Fibroblast of peridontal ligament (primary cell): Measurements from ENCODE around the gene ANO10.

Experiments used
- DNase-seq: peaks from one replicate; pipeline ENCODE4 v3.0.0-alpha.2; 2010; ENCODE audit errors: extremely low read depth

ANO10 gene

DNA sequence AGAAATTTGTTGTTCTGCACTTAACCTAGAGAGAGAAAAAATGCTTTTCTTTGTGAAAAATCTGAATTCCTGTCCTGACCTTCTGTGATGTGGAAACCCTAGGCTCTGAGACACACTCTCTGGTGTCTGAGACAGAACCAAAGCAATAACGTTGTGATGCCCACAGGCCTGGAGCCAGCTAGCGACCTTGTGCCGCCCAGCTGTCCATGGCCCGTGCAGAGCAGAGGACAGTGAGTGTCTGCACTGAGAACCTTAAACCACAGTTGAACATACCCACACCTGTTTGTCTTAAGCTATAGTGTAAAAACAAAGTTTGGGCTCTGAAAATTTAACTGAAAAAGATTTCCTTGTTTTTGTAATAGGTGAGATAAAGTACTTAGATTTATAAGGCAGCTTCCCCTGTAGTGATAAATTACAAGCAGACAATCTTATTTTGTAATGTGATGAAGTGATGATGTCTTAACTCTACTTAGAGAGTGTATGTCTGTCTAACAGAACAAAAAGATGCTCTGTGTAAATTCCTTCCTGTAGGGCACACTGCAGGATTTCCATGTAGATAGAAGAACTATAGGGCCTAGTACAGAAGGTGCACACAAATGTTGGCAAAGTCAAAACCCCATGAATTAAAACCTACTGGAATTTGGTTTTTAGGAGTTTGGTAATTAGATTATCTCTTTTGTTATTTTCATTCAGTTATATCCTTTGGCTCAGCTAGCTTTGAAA, 272.8 kb downstream of the ANO10 start:
- no peak for DNase-seq

DNA sequence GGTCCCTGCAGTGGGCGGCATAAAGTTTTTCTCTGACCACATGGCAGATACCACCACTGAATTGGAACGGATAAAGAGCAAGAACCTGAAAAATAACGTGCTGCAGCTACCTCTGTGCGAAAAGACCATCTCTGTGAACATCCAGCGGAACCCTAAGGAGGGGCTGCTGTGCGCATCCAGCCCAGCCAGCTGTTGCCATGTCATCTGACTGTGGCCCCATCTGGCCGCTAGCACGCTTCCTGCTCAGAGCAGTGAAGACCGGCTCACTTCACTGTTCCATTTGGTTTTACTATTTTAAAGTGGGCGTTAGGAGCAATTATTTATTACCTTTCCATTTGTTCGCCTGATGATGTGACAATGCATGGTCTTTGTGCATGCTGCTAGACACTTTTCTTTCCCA, 273.5 kb downstream of the ANO10 start:
- no peak for DNase-seq

DNA sequence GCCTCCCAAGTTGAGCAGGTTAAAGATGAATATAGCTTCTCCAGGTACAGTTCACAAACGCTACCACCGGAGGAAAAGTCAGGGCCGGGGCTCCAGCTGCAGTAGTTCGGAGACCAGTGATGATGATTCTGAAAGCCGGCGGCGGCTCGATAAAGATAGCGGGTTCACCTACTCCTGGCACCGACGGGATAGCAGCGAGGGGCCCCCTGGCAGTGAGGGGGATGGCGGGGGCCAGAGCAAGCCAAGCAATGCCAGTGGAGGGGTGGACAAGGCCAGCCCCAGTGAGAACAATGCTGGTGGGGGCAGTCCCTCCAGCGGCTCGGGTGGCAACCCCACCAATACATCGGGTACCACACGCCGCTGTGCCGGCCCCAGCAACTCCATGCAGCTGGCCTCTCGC, 274.0 kb downstream of the ANO10 start:
- DNase-seq = no peak

DNA sequence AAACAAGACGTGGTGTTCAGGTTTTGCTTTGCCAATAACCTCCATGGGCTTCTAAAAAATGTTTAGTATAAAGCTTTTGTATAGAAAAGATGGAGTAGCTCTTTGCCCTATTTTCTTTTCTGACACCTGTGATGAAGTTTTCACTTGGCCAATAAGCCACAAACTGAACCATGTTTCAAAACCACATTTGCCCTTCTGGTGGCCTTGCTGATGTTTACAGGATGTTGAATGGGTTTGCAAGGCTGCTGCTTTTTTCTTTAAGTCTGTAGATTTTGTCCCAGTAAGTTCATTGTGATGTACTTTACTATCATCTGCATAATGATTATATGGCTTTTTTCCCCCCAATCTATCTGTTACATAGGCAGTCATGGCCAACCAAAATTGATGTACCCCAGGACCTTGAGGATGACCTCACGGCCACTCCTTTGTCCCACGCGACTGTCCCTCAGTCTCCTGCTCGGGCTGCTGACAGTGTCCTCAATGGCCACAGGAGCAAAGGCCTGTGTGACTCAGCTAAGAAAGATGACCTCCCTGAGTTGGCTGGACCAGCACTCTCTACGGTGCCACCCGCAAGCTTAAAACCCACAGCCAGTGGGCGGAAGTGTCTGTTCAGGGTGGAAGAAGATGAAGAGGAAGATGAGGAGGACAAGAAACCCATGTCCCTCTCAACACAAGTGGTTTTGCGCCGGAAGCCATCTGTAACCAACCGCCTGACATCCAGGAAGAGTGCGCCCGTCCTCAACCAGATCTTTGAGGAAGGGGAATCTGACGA, 274.6 kb downstream of the ANO10 start:
- no peak for DNase-seq

DNA sequence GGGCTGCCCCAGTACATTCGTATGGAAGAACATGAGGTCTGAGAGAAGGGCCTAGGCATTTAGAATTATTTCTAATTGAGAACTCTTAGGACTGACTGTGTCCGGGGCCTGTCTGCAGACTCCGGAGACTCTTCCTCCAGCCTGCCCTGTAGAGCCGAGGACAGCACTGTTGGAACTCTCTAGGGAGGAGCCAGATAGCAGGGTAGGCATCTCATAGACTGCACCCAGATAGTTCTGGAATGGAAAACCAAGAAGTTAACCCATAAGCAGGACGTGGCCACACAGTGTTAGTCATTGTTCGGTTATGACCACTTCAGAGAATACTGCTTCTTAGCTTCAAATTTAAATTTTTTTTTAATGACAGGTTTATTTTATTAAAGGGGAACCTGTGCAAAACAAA, 275.9 kb downstream of the ANO10 start:
- peak; percentile 29 for DNase-seq

DNA sequence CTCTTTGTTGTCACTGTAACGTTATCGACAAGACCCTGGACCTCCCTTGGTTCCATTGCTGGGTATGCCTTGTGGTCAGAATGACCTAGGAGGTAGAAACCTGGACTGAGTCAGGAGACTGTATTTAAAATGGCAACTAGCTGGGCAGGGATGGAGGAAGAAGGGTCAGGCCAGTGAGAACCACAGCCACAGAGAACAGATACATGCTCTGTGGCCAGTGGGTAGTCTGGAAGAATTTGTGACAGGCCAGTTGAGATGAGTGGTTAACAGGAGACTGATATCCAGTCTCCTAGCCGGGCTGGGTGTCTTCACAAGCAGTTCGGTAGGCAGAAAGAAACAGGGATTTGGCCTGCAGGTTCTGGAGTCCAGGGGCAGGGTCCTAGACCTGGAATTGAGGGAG, 276.6 kb downstream of the ANO10 start:
- DNase-seq = no peak

DNA sequence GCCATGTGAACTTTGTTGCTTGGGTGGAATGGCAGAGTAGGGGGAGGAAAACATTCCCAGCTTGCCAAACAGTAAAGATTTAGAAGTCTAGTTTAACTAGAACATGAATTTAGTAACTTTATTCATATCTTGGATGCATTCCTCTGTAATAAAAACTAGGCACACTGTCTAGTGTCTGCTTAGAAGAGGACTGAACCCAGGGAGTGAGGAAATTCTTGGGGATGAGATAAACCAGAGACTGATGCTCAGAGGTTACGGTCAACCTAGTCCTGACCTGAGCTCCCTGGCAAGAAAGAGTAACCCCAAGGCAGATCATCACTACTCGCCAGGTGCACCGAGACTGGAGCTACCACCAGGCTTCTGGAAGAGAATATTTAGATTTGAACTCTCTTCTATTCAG, 277.3 kb downstream of the ANO10 start:
- no peak for DNase-seq

DNA sequence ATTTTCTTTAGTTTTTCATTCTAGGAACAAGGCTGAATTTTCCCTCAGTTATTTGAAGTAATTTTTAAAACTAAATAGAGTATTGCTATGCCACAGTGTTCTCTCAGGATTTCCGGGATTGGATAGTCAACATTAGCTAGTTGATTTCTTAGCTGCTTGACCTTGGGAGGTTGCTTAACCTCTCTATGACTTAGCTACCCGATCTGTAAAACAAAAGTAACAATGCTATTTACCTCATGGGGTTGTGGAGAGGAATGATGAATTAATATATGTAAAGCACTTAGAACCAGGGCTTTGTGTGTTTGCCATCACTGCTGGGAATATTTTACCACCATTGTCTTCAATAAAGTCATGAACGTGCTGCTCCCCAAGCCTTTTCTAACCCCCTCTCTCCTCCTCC, 278.0 kb downstream of the ANO10 start:
- DNase-seq = no peak

DNA sequence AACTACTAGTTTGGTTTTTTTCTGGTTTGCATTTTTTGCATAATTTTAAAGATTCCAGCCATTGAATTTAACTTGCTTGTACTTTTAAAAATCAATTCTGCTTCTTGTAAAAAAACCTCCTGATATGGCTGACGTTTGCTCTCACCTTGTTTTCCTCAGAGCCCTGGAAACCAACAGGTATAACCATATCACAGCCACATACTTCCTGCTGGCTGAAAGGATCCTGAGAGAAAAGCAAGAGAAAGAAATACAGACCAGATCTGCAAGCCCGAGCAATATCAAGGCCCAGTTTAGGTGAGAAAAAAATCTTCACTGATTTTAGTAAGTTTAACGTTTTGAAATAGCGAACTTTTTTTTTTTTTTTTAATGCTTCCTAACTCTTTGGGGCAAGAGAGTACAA, 278.6 kb downstream of the ANO10 start:
- DNase-seq = no peak

DNA sequence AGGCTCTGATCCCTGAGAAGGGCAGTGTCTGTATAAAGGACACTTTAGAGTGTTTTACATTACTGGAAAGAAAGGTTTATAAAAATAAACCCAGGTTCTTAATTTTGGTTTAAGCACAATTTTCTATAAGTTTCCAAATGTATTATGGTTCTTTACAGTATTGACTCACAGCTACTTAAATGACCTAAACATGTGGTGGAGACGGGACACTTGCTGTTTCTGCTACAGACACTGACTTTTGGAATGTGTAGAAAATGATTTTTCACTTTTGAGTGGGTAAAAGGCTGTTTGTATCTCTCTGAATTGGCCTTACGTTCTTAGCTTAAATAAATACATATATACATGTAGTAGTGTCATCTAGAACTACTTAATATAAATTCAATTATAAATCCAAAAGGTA, 280.0 kb downstream of the ANO10 start:
- no peak for DNase-seq

DNA sequence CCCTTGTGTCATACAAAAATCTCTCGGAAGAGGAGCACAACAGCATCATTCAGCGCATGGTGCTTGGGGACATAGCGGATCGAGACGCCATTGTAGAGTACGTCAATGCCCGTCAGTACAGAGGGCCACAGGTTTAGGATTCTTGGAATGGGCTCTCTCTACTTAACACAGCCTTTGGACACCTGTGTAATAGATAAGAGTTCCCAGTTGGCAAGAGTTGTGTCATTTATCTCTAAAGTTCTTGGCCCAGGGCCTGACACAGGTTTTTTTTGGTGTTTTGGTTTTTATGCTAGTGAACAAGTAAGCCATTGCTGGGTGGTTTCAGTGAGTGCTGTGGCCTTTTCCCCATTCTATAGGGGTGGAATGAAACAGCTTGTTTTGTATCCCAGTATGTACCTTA, 281.4 kb downstream of the ANO10 start:
- DNase-seq = no peak

DNA sequence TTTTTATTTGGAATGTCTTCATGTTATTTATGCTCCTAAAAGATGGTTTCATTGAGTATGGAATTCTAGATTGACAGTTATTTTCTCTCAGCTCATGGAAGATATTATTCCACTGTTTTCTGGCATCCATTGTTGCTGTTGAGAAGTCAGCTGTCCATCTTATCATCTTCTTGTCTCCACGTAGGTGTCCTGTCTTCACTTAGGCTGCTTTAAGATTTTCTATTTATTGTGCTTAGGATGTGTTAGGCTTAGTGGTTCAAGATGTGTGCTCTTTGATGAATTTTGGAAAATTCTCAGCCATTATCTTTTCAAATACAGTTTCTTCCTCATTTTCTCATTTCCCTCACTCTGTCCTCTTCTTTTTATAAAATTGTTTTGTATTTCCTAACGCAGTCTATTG, 283.5 kb downstream of the ANO10 start:
- DNase-seq = peak; percentile 21

DNA sequence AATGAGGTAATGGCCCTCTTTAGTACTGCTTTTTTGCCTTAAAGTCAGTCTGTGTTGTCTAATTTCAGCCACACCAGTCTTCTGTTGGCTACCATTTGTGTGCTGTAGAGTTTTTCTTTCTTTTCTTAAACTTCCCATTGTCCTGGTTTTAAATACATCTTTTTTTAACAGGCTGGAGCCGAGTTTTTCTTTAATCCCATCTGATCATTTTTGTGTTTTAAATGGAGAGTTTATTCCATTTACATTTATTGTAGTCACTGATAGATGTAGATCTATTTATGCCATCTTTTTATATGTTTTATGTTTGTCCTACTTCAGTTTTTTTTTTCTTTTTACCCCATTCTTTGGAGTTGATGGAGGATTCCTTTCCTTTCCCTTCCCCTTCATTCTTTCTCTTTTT, 286.0 kb downstream of the ANO10 start:
- no peak for DNase-seq

DNA sequence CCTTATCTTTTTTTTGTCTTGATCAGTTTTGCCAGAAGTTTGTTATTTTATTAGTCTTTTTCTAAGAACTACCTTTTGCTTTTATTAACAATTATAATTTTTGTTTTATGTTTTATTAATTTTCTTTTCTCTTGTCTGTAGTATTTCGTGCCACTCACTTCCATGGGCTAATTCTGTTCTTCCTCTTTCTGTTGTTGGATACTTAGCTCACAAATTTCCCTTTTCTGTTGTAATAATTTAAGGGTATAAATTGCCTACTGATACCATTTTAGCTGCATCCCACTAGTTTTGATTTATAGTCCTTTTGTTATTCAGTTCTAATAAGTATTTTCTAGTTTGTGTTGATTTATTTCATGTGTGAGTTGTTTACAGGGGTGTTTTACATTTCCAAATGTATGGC, 286.8 kb downstream of the ANO10 start:
- no peak for DNase-seq

DNA sequence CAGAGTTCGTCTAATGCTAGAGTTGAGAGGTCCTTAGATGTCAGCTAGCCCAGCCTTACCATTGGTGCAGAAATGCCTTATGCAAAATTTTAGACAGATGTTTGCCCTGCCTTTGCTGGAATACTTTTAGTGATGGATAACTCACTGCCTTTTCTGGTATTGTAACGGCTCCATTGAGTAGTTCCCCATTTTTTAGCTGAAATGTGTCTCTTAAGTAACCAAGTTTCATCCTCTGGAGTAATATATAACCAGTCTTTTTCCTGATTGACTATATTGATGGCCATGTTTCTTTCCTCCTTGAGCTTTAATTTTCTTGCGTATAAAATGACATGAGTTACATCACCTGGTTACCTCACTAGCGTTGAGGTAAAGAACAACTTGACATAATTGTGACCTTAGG, 290.4 kb downstream of the ANO10 start:
- no peak for DNase-seq

DNA sequence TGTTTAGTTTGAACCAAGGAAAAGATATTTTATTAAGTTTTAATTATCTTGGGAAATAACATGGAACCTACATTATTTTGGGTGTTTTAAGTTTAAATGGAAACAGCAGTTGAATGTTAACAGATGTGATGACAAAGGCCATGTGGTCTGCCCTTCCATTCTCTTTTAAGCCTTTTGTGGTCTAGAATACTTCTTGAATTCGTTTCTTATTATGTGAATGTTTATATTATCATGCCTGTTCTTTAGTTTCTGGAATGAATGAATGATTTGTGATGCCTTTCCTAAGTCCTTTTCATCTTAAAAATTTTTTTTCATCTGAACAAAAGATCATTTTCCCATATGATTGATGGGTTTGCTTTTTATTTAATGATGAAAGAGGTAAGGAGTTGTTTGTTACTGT, 290.8 kb downstream of the ANO10 start:
- DNase-seq = peak; percentile 88

DNA sequence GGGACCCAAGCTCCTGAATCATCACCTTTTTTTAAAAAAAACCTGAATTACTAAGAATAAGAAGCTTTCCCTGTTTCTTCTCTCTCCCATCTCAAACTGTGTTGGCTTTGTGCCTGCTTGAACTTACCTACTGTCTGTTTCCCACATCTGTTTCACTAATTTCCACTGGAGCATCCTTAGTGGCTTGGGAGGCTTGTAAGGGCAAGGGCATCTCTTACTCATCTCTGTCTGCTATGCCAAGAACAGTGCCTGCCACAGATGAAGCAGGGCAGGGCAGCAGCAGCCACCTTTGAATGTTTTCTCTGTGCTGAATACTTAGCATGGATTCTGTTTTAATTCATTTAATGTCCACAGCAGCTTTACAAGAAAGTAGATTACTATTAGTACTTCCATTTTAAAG, 293.2 kb downstream of the ANO10 start:
- DNase-seq = no peak

DNA sequence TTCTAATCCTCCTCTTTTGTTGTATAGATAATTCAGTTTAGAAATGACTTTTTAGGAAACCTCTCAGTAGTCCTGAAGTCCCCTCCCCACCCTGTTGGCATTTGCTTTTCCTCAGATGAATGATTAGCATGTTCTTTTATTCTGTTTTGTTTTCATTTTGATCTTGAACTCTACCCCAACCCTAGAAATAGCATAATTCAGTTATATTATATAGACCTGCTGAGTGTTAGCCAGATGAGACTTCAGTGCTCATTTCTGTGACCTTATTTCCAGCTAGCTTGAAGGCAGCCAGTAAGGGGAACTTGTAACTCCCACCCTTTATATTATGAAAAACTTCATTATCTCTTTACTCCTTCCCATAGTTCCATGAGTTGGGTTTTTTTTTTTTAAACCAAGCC, 294.2 kb downstream of the ANO10 start:
- DNase-seq = no peak

DNA sequence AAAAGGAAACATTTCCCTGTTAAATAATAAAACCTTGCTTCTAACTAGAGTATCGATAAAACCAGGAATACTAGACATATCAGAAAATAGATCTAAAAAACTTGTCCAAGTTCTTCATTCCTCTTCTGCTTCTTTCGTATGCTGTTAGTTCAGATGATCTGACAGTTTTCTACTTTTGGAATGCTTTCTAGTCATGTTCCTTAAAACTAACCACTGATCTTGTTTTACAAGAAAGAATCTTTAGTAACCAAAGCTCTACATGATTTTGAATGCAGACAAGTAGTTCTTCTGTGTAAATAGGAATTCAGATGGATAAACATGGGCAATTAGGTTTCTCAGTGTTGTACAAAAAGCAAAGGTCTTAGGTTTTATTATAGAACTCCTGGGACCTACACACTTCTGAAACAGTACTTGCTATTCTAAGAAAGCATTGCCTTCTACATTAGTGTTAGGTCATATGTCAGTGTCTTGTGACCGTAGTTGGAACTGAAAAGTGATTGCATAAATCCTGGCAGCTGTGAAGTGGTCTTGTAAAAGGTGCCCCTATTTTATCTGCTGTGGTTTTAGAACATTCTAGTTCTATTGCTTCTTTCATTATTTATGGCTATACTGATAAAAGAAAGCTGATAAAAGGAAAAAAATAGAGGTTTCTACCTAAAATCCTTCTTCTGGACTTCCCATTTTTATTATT, 294.8 kb downstream of the ANO10 start:
- peak; percentile 59 for DNase-seq

DNA sequence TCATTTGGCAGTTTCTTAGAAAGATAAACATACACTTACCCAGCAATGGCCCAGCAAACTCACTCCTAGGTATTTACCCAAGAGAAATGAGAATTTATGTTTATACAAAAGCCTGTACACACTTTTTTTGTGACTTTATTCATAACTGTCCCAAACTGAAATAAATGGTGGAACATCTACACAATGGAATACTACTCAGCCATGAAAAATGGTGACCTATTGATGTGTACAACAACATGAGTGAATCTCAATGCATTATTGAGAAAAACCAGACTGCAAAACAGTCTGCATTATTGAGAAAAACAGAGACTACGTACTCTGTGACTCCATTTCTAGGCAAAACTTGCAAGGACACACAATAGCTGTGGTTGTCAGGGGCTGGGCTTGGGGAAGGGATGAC, 298.3 kb downstream of the ANO10 start:
- no peak for DNase-seq

DNA sequence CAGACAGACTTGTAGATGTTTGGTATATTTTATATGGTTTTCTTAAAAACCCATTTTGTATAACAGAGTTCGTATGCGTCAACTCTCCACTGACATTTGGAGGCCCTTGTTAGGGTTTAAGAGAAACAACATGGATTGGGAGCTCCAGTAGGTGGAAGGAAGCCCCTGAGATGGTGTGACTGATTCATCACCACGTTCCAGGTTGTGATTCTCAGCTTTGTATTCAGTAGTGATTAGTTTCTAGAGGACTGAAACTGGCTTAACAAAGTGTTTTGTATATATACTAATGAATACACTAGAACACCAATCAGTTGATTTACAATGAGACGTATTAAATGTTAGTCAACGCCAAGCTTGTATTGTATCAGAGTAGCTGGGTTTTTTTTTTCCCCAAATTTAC, 301.5 kb downstream of the ANO10 start:
- no peak for DNase-seq

DNA sequence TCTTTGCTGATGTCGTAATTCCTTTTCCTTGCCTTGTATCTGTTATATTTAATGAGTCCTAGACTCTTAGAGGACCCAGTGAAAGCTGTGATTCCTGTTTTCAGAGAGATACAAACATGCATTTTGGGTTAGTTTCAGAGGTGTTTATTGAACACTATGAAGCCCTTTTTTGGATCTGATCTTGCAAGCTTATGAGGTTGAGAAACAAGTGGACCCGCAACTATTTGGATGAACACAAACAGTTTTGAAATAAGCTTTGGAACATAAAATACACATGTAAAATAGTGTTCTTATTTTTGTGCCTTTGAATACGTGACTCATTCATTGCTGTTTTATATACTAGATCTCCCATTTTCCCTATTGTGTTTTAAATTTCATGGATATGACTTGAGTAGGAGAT, 302.0 kb downstream of the ANO10 start:
- DNase-seq = peak; percentile 26

DNA sequence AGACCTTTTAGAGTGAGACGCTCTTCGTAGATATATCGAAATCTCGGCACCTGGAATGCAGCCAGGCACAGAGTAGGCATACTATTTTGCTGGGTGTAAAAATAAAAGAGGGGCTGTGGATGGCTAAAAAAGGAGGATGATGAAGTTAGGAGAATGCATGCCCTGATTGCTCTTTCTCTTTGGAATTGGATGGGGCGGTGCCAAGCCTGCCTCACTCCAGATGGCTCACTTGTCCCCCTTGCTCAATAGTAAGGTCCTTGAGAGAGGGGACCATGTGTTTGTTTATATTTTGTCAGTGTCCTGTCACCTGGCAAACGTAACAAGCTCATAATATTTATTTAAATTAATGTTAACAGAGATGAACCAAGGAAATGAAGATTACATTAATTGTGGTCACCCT, 302.4 kb downstream of the ANO10 start:
- no peak for DNase-seq
